Measurements from ENCODE around the gene SNPH. TPM values are rescaled to one million over a fixed set of nuclear protein-coding genes. Genes with fewer than 3 reads are reported as not detected.

SNPH gene
- total RNA-seq, 1 donor from 2014 or later: 0.43 TPM

GRCh38 chr20:1323256-1323655 is 57.2 kb downstream of the SNPH start:
- TF ChIP-seq CTCF (IDR thresholded peaks at IDR 0.05) (no peak), EZH2phosphoT487 (IDR thresholded peaks at IDR 0.05) (no peak), EZH2 (IDR thresholded peaks at IDR 0.05) (no peak)
- H3F3A ChIP-seq (ENCODE audit: low read depth): no peaks in the 10 kb centered on the region
- no peak overlapping the region for H3K4me3 ChIP-seq
- H3K4me2 ChIP-seq: no peak overlapping the region
- Mint-ChIP-seq H3K36me3 (no peaks in the 10 kb centered on the region), H3K4me3 (no peak overlapping the region), H3K27me3 (ENCODE audit: insufficient read depth, low read depth) (peaks cover 2% of the 10 kb centered on the region), H3K27ac (peak overlapping the region; percentile 53), H3K4me1 (peaks cover 24% of the 10 kb centered on the region), H3K9me3 (no peaks in the 10 kb centered on the region)
- no peak overlapping the region for H3K9ac ChIP-seq
- H3K27ac ChIP-seq: no peak overlapping the region
- no peaks in the 10 kb centered on the region for H3K9me3 ChIP-seq (ENCODE audit: low read depth)
- H4K20me1 ChIP-seq (ENCODE audit: low read depth): peaks cover 20% of the 10 kb centered on the region
- peaks cover under 1% of the 10 kb centered on the region for H3K27me3 ChIP-seq
- no peak for DNase-seq (ENCODE audit: low spot score)
- no peak overlapping the region for H2AFZ ChIP-seq (replicated peaks)
- H3K36me3 ChIP-seq: no peaks in the 10 kb centered on the region
- H3K4me1 ChIP-seq: peaks cover 4% of the 10 kb centered on the region
- H3K79me2 ChIP-seq (ENCODE audit: low read depth): peaks cover 31% of the 10 kb centered on the region

GRCh38 chr20:1323830-1324597 is 57.9 kb downstream of the SNPH start:
- Histone ChIP-seq H3K27me3 (no peaks in the 10 kb centered on the region), H2AFZ (replicated peaks) (no peak overlapping the region), H3K27ac (no peak overlapping the region), H3K9me3 (ENCODE audit: low read depth) (no peaks in the 10 kb centered on the region), H3K4me3 (no peak overlapping the region), H3K36me3 (no peaks in the 10 kb centered on the region), H3K4me1 (peaks cover 4% of the 10 kb centered on the region), H3K9ac (no peak overlapping the region), H4K20me1 (ENCODE audit: low read depth) (peaks cover 28% of the 10 kb centered on the region), H3F3A (ENCODE audit: low read depth) (no peaks in the 10 kb centered on the region), H3K4me2 (no peak overlapping the region), H3K79me2 (ENCODE audit: low read depth) (peaks cover 37% of the 10 kb centered on the region)
- Mint-ChIP-seq H3K9me3 (no peaks in the 10 kb centered on the region), H3K36me3 (no peaks in the 10 kb centered on the region), H3K27ac (no peak overlapping the region), H3K4me3 (peak overlapping the region; percentile 31), H3K4me1 (peaks cover 17% of the 10 kb centered on the region), H3K27me3 (ENCODE audit: insufficient read depth, low read depth) (peaks cover 2% of the 10 kb centered on the region)
- no peak for DNase-seq (ENCODE audit: low spot score)
- TF ChIP-seq EZH2phosphoT487 (IDR thresholded peaks at IDR 0.05): no peak
- TF ChIP-seq CTCF (IDR thresholded peaks at IDR 0.05): no peak
- TF ChIP-seq EZH2 (IDR thresholded peaks at IDR 0.05): no peak

GRCh38 chr20:1324598-1325172 is 58.6 kb downstream of the SNPH start:
- TF ChIP-seq EZH2phosphoT487 (IDR thresholded peaks at IDR 0.05): no peak
- no peak for TF ChIP-seq EZH2 (IDR thresholded peaks at IDR 0.05)
- no peak for TF ChIP-seq CTCF (IDR thresholded peaks at IDR 0.05)
- Histone ChIP-seq H3K79me2 (ENCODE audit: low read depth) (peaks cover 44% of the 10 kb centered on the region), H3K4me3 (peak overlapping the region; percentile 87), H3K27me3 (no peaks in the 10 kb centered on the region), H3K27ac (no peak overlapping the region), H3F3A (ENCODE audit: low read depth) (no peaks in the 10 kb centered on the region), H2AFZ (replicated peaks) (peak overlapping the region; percentile 57), H3K4me2 (peak overlapping the region; percentile 89), H3K36me3 (no peaks in the 10 kb centered on the region), H3K9me3 (ENCODE audit: low read depth) (no peaks in the 10 kb centered on the region), H4K20me1 (ENCODE audit: low read depth) (peaks cover 34% of the 10 kb centered on the region), H3K4me1 (peaks cover 4% of the 10 kb centered on the region), H3K9ac (peak overlapping the region; percentile 98)
- no peaks in the 10 kb centered on the region for H3K36me3 Mint-ChIP-seq
- H3K4me1 Mint-ChIP-seq: peaks cover 16% of the 10 kb centered on the region
- no peak overlapping the region for H3K4me3 Mint-ChIP-seq
- no peak for DNase-seq (ENCODE audit: low spot score)
- H3K27ac Mint-ChIP-seq: no peak overlapping the region
- peaks cover 2% of the 10 kb centered on the region for H3K27me3 Mint-ChIP-seq (ENCODE audit: insufficient read depth, low read depth)
- H3K9me3 Mint-ChIP-seq: no peaks in the 10 kb centered on the region

Measured in neural progenitor cell (in vitro differentiated cells).